ENCODE measurements around the gene MAP3K7CL.

DNA sequence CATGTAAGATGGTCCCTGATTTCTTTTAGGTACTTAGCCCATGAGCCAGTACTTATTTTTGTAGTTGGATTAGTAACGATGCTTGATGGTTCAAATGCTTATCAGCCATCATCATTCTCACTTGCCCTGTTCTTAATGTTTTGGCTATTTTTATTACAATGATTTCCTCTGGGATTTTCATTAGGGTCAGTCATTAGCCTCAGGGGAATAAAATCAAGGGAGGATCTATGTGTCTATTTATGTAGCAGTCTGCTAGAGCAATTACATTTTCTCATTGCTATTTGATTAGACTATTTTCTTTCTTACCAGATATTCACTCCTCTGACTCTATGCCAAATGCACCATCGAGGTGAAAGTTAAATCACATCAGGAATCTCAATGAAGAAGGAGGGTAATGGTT is 46.1 kb upstream of the MAP3K7CL start:
- TF ChIP-seq CTCF (IDR thresholded peaks at IDR 0.05; ENCODE audit: insufficient read depth, low read depth, low read length): no peak
- no peak for TF ChIP-seq EZH2 (IDR thresholded peaks at IDR 0.05; ENCODE audit: insufficient read depth, low read length)
